ENCODE measurements around the gene SLC9A8.
"Not testable (repeated sequence)": the region's sequence is repeated elsewhere in the genome, so short reads cannot be mapped to it uniquely, and the experiment has no call there.

SLC9A8 gene

GRCh38 chr20:49812507-49813304 lies at the start of gene SLC9A8:
Gene SLC9A8 (plus strand): TSS chr20:49812828. CDS start chr20:49812923, 95 bp downstream.
- peak; percentile 60 for DNase-seq (ENCODE audit: low read depth, low spot score)

GRCh38 chr20:49762940-49763766 lies 49.5 kb upstream of the SLC9A8 start:
- DNase-seq (ENCODE audit: low read depth, low spot score): no peak

GRCh38 chr20:49765413-49765736 lies 47.3 kb upstream of the SLC9A8 start:
- DNase-seq (ENCODE audit: low read depth, low spot score): no peak

GRCh38 chr20:49765846-49766541 lies 46.6 kb upstream of the SLC9A8 start:
- DNase-seq (ENCODE audit: low read depth, low spot score): no peak

- no peak for DNase-seq (ENCODE audit: low read depth, low spot score)
Measured at GRCh38 chr20:49766979-49767521, 45.6 kb upstream of the SLC9A8 start.

GRCh38 chr20:49768204-49769047 lies 44.2 kb upstream of the SLC9A8 start:
- no peak for DNase-seq (ENCODE audit: low read depth, low spot score)

GRCh38 chr20:49769048-49769581 lies 43.5 kb upstream of the SLC9A8 start:
- DNase-seq (ENCODE audit: low read depth, low spot score): no peak

GRCh38 chr20:49770634-49771033 lies 42.0 kb upstream of the SLC9A8 start:
- no peak for DNase-seq (ENCODE audit: low read depth, low spot score)

- DNase-seq (ENCODE audit: low read depth, low spot score): not testable (repeated sequence)
Measured at GRCh38 chr20:49774213-49774612, 38.4 kb upstream of the SLC9A8 start.

- no peak for DNase-seq (ENCODE audit: low read depth, low spot score)
Measured at GRCh38 chr20:49775229-49775693, 37.4 kb upstream of the SLC9A8 start.

- DNase-seq (ENCODE audit: low read depth, low spot score): no peak
Measured at GRCh38 chr20:49779972-49780371, 32.7 kb upstream of the SLC9A8 start.

GRCh38 chr20:49781676-49782075 lies 31.0 kb upstream of the SLC9A8 start:
- no peak for DNase-seq (ENCODE audit: low read depth, low spot score)

GRCh38 chr20:49782439-49782838 lies 30.2 kb upstream of the SLC9A8 start:
- DNase-seq (ENCODE audit: low read depth, low spot score): not testable (repeated sequence)

- not testable (repeated sequence) for DNase-seq (ENCODE audit: low read depth, low spot score)
Measured at GRCh38 chr20:49783021-49783995, 29.3 kb upstream of the SLC9A8 start.

GRCh38 chr20:49784291-49784690 lies 28.3 kb upstream of the SLC9A8 start:
- DNase-seq (ENCODE audit: low read depth, low spot score): no peak

- no peak for DNase-seq (ENCODE audit: low read depth, low spot score)
Measured at GRCh38 chr20:49785149-49785851, 27.3 kb upstream of the SLC9A8 start.

- DNase-seq (ENCODE audit: low read depth, low spot score): no peak
Measured at GRCh38 chr20:49785852-49786175, 26.8 kb upstream of the SLC9A8 start.

GRCh38 chr20:49786196-49786595 lies 26.4 kb upstream of the SLC9A8 start:
- DNase-seq (ENCODE audit: low read depth, low spot score): no peak
